CD4-positive, alpha-beta T cell treated with Interleukin-21 for 1 hour (primary cell): Measurements from ENCODE around the gene RALGPS1.
A peak's percentile ranks its signal among the peaks of the same experiment; 100 is the strongest.

Experiments
- DNase-seq: peaks from one replicate; pipeline ENCODE4 v3.0.0-alpha.2; 2020

Gene RALGPS1

DNA sequence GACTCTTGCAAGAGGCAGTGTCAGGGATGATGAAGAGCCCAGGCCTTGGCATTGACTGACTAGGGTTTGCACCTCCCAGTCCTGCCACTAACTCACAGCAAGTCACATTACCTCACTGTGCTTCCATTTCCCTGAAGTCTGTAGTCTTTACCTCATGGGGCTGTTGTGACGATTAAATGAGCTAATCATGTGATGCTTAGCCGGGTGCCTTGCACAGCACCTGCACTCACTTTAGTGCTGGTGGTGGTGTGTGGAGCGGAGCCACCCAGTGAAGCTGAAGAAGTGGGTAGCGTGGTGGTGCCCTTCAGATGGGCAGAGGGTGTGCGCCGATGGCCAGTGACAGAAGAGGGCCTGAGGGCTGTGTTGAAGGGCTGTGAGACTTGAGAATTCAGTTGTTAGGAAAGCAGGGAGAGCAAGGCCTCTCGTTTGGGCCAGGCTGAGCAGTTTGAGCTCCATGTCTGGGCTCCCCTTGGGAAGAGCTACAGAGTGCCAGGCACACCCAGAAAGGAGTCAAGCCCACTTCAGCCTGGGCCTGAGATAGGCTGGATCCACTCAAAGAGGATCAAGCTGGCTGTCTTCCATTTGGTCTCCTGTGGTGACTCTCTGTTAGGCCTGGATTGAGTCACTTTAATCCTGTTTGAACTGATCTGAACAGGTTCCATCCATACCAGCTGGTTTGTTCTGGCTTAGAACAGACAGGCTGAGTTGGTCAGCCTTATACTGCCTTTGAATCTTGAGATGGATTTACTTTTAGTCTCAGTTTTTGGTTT lies 42.5 kb downstream of the RALGPS1 start:
- DNase-seq = no peak

DNA sequence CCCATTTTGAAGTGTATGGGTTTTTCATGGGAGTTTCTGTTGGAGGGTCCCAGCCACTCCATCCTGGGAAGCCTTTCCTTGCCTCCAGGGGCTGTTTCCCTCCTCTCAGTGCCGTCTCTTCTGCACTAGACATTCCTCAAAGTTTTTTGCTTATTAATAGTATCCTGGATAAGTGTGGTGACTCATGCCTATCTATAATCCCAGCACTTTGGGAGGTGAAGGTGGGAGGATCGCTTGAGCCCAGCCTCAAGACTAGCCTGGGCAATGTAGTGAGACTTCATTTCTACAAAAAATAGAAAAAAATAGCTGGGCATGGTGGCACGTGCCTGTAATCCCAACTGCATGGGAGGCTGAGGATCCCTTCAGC lies 43.1 kb downstream of the RALGPS1 start:
- DNase-seq = no peak

DNA sequence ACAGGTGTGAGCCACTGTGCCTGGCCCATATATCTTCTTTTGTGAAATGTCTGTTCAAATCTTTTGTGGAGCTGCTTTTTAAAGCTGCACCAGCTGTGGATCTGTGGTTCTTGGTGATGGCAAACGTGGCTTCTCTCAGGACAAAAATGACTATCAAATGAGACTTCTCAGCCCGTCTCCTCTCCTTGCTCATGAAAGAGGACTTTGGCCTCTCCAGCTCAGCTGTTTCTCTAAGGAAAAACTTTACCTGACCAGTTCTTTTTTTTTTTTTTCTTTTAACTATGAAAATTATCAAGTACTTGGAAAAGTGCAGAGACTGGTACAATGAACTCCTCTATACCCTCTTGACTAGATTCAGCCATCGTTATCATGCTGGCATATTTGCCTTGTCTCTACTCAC lies 44.8 kb downstream of the RALGPS1 start:
- DNase-seq = no peak

DNA sequence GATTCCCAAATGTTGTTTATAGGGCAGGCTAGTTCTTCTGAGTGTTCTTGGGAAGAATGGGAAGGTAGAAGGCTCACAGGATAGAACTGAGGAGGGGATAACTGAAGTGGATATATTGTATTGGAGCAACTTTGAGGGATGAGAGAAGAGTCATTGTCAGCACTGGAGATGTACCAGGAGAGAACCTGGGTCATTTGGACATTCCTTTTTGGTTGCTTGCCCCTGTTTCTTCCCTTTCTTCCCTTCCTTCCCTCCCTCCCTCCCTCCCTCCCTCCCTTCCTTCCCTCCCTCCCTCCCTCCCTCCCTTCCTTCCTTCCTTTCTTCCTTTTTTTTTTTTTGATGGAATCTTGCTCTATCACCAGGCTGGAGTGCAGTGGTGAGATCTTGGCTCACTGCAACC lies 45.3 kb downstream of the RALGPS1 start:
- DNase-seq = no peak

DNA sequence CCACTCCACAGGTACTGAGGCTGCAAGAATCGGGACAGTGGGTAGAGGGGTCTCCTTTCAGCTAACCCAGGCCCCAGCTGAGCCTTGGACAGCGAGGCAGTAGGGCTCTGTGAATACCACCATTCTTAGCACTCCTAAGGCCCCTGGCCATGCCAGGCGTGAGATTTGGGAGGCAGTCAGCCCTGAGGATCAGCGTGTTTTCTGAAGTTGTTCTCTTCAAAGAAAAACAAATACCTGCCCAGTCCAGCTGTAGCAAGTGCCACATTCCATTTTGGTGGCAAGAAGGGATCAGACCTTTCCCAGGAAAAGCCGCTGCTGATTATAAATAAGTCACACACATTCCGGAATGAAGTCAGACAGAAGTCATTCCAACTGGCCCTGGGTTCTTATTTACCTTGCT lies 47.8 kb downstream of the RALGPS1 start:
- DNase-seq = no peak

DNA sequence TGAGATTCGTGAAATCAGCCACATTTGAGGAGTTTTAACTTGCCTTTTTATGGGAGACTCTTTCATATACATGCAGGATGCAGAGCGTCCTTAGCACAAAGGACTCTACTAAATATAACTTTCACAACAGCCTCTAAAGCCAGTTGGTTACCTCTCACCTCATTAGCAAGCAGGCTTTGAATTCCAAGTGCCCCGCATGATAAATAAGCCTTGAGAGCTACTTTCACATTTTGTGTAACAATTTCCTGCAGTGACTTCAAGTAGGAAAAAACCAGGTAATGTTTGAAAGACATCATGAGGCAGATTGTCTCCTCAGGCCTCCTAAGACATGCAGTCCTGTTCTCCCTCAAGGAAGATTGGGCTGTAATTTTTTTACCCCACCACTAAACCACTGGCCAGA lies 50.5 kb downstream of the RALGPS1 start:
- DNase-seq = no peak

DNA sequence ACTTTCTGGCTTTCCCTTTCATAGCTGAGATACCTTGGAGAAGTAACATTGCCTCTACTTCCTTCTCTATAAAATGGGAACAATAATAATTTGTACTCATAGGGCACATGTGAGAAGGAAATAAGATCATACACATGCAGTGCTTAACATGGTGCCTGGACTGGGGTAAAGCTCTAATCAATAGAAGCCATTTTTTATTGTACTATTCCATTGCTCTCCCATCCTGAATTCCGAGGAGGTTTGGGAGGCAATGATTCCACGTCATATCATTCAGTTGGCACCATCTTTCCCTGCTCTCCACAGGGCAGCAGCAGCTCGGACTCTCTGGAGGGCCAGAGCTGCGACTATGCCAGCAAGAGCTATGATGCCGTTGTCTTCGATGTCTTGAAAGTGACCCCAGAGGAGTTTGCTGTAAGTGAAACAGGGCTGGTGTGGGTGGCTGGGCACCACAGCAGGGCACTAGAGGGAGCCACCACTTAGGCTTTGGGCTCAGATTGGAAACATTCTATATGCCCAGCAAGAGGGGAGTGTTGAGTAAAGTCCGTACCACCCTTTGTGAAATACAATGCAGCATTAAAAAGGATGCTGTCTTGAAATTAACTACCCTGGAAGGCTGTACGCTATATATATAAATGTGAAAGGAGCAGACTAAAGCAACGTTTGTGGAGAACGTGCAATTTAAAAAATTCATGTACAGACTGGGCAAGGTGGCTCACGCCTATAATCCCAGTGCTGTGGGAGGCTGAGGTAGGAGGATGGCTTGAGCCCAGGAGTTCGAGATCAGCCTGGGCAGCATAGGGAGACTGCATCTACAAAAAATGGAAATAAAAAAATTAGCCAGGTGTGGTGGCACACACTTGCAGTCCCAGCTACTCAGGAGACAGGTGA lies 51.2 kb downstream of the RALGPS1 start:
- peak; percentile 63 for DNase-seq

DNA sequence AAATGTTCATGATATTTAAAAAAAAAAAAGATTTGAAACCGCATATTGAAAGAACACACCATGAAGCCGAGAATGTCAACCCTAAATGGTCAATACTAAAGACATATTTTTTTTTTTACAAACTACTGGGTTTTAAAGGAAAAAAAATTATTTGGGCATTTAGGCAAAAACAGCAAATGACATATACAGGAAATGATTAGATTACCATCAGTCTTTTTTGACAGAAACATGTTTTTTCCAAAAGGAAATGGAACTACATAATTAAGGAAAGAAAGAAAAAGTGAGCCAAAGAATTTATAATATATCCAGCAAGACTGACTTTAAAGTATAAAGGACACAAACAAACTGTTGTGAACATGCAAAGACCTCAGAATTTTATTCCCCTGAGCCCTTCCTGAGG lies 56.7 kb downstream of the RALGPS1 start:
- no peak for DNase-seq

DNA sequence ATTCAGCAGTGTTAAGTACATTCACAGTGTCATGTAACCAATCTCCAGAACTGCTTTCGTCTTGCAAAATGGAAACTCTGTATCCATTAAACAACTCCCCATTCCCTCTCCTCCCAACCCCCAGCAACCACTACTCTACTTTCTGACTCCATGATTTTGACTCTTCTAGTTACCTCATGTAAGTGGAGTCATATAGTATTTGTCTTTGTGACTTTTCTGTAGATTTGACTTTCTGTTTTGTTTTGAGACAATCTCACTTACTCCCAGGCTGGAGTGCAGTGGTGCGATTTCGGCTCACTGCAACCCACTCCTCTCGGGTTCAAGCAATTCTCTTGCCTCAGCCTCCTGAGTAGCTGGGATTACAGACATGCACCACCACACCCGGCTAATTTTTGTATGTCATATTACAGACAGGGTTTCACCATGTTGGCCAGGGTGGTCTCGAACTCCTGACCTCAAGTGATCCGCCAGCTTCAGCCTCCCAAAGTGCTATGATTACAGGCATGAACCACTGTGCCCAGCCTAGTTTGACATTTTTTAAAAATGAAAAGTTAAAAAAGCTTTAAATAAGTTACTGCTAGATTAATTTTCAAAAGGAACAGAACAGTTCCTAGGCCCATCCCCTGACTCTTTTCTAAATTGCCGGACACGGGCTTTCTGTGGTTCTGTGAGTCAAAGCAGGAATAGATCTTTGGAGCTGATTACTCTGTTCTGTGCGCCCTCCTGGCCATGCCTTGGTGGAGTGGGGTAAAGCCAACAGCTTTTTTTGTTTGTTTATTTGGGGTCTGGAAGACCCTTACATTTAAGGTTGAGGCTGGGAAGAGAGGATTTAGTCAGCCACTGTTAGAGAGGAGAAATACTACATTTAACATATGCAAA lies 59.3 kb downstream of the RALGPS1 start:
- no peak for DNase-seq

DNA sequence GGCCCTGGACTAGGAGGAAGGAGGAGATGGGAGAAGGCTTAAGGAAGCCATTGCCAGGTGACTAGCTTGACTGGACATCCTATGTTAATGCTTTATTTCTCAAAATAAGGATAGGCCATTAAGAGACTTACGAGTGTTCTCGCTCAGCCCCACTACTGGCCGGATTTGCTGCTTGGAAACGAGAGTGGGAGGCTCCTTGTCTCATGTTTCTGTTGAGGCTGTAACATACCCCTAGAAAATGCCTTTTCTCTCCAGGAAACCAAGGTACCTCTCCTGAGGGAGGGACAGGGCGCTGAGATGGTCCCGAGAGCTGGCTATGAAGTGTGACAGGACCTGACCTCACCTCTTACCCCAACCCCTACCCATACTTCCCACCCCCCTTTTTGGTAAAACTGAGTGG lies 60.0 kb downstream of the RALGPS1 start:
- no peak for DNase-seq

DNA sequence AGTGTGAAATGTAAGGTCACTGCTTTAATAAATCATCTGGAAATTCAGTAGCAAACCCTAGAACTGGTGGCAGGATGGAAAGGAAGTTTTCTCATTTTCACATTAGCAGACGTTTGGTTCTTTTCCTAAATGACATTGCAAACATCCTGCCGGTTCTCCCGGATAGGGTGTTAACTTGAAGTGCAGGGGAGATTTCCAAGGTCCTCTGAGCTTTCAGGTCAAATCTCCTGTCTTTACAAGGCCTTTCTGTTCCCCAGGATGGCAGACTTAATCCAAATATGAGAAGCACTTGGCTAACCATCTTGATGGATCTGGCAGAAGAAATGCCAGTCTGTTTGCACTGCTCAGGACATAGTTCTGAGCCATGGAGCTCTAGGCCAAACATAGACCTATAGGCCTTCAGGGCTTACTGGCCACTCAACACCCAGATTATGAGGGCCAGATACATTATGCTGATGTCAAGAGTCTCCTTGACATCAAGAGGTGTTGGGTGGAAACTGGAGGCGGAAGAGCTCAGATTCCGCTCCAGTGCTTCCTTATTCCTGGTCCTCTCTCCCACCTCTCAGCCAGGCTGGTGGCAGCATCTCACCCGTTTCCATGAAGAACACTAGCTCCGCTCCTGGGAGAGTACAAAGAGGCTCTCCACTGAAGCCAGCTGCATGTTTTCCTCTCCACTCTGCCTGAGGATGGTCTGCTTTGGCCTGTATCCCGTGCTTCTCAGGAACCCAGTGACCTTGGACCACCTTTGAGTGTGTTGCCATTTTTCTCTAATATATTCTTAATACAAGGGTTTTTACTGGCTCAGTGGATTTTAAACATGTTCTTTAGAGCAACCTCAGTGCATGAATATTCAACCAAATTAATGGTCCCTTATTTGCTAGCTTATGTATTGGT lies 61.0 kb downstream of the RALGPS1 start:
- DNase-seq = no peak

DNA sequence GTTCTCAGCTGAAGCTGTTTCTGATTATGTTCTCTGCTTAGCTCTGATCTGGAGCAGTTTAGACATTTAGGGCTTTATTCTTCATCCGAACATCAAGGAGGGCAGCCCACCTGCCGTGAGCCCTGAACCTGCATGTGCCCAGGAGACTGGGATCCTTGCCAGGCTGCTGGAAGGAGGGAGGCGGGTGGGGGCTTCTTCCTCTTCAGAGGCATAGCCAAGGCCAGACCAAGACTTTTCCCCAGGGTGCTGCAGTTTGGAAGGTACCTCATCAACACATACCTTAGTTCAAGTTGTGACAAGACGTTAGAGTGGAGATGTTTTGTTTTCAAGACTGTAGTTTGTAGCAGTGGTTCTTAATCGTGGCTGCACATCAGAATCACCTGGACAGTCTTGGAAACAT lies 64.9 kb downstream of the RALGPS1 start:
- no peak for DNase-seq

DNA sequence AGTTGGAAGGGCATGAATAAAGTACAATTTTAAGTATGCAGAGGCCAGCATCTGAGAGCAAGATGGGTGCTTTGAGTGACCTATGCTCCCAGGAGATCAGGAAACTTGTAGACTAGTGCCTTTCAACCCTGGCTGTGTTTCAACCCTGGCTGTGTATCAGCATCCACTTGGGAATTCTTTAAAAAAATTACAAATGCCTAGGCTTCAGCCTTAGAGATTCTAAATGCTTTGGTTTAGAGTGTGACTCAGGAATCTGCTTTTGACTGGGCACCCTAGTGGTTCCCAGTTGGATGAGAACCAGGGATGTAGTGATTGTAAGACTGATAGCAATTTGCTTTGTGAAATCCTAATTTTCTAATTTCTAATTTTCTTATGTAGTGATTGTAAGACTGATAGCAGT lies 65.6 kb downstream of the RALGPS1 start:
- DNase-seq = no peak

DNA sequence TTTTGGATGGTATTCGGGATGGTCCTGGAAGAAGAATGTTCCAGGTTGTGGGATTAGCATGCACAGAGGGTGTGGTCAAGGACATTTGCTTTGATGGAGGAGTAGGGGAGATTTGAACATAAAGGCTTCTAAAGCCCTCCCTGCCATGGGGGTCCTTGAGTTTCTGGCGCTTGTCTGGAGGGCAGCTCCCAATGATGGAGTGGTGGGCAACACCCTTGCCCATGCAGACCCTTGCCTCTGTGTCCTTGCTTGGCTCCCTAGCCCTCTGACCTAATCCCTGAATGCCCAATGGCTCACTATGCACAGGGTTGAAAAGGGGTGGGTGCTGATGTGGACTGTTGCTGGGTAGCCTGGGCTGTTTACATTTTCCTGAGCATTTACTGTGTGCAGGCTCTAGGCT lies 66.6 kb downstream of the RALGPS1 start:
- DNase-seq = no peak

DNA sequence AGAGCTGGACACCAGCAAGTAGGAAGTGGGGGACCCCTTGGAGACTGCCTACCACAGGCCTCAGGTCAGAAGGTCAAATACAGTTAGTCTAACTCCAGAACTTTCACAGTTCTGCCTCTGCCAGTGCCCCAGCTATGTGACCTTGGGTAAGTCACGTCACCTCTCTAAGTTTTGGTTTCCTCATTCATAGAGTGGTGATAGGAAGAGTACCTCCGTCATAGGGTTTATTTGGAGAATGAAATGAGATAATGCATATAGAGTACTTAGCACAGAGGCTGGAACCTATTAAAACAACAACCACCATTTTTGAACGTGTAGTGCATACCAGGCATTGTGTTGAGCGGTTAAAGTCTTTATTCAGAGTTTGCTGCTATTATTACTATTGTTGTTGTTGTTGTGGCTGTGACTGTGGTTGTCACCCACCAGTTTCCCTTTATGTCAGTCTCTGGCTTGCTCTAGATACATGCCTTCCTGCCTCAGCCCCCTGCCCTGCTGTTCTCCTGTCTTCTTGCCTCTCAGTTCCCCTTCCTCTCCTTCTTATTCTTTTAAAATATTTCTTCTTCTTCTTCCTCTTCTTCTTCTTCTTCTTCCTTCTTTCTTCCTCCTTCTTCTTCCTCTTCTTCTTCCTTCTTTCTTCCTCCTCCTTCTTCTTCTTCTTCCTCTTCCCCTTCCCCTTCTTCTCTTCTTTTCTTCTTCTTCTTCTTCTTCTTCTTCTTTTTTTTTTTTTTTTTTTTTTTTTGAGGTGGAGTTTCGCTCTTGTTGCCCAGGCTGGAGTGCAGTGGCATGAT lies 67.8 kb downstream of the RALGPS1 start:
- peak; percentile 46 for DNase-seq

DNA sequence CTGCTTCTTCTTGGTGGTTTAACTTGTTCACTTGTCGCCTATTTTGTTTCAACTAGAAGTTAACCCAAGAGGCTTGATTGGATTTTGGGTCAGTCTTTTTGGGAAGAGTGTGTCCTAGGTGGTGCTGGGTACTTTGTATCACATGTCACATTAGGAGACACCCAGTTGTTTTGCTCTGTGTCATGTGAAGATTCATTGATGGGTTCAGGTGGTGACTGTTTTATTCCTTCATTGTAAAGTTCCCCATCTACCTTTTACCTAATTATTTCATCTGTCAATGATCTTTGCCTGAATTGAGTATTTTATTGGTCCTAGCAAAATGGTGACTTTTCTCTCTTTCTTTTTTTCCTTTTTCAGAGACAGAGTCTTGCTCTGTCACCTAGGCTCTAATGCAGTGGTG lies 69.2 kb downstream of the RALGPS1 start:
- DNase-seq = no peak

DNA sequence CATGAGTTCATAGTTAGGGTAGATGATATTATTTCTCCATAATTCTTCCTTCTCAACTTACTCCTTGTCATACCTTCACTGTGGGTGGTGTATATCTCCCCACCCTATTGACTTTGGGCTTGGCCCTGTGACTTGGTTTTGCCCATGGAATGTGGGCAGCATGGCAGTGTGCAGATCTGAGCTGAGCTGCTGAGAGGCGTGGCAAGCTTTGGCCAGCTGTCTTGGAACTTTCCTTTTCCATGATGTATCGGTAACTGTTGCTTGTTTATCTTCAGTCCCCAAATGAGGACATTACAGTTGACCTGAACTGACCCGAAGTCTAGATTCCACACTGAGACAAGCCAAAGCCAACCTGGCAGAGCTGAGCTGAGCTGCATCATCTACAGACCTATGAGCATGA lies 70.4 kb downstream of the RALGPS1 start:
- DNase-seq = no peak

DNA sequence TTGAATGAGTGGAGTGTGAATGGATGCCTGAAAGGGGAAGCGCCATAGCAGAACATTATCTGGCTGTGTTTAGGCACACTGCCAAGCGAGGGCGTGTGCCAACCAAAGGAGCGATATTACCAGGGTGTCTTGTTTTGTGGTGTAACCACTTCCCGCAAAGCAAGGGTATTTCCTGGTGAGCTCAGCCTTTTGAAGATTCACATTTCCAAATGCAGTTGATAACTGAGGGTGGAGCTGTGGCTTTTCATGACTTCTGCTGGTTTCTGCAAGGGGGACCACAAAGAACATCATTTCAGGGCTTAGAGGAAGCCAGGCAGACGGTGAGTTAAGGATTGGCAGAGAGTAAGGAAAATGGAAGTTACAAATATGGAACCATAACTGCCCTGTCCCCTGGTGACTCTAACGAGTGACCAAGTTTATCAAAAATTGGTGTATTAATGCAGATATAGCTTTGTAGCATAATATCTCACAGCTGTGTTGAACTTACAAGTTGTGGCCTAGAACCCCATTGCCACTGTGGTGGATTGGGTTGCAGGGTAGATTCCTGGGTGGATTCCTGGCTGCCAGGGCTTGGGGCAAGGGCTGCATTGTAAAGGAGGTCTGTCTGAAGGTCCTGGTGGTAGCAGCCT lies 71.4 kb downstream of the RALGPS1 start:
- DNase-seq = peak; percentile 92

DNA sequence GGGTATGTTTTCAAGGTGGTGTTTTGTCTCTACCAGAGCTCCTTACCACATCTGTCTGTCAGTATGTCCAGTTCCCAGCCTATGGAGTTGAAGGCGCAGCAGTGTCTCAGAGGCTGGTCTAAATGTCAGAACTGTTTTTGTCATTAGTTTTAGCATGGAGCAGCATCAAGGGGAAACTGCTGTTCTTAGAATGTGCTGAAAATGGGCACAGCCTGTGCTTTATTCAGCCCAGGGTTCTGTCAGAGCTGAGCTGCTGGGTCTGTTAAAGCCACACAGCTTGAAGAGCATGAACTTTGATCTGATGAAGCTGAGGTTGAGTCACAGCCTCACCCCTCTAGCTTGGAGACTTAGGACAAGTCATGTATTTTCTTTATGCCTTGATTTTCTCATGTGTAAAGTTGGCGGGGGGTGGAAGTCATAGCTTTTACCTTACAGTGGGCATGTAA lies 71.9 kb downstream of the RALGPS1 start:
- DNase-seq = peak; percentile 34

DNA sequence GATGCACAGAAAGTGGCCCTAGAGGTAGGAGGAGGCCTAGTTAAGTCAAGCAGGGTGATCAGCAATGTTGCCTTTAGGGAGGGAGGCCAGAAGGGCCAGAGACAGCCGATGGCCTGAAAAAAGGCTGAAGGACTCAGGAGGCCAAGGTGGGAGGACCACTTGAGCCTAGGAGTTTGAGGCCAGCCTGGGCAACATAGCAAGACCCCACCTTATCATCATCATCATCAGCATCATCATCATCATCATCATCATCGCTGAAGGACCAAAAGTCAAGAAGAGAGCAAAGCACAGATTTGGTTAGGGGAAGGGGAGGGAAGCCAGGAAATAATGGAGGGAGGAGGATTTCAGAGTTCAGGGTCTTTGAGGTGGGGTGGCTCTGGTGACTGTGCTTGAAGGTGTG lies 74.3 kb downstream of the RALGPS1 start:
- DNase-seq = no peak
